HG03139 (cell line): ENCODE results near the gene AGBL1.

ENCODE experiments used
- ATAC-seq: cut with Tn5 transposase; IDR thresholded peaks from one replicate; pipeline ENCODE4 v1.9.1; 2021; ENCODE audit not compliant: unreplicated experiment

The AGBL1 gene

DNA sequence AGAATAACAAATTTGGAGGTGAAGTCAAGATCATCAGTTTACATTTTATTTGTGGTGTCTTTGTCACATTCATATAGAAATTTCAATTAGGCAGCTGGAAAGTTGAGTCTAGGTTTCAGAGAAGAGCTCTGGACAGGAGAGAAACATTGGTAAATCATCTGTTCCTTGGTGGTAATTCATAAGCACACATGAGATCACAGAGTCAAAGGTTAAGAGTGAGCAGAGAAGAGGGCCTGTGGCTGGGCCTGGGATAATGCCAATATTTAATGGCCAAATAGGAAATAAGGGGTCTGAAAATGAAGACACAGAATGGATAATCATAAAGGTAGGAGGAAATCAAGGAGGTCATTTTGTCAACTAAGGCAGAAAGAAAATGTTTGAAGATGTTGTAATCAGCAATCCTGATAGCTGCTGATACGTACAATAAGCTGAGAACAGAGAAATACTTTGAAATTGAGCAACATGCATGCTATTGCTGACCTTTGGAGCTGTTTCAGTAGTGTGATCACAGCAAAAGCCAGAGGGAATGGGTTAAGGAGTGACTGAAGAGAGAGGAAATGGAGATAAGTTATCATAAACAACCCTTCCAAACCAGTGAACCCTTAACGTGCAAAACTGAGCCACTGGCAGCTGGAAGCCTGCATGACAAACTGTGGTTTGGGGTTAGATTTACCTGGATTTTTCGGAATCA lies 692.8 kb downstream of the AGBL1 start:
- ATAC-seq, result no peak

GRCh38 chr15:86773736-86774135 lies 694.1 kb downstream of the AGBL1 start:
- no peak for ATAC-seq

DNA sequence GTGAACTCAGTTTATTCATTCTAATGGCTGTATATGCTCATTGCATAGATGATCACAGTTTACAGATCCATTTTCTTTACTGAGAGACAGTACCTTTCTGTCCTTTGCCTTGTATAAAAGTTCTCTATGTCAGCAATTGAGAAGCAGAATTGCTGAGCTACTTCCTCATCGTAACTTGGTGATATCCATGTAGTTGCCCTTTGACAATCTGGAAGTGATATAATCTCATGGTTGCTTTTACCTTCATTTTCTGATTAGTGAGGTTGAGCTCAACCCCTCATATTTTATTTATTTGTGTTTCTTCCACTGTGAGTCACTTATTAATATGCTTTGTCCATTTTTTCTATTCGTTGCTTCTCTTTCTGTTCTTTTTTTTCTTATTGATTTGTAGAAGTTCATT lies 696.5 kb downstream of the AGBL1 start:
- no peak for ATAC-seq

GRCh38 chr15:86796521-86796920 lies 716.9 kb downstream of the AGBL1 start:
- ATAC-seq, result no peak

DNA sequence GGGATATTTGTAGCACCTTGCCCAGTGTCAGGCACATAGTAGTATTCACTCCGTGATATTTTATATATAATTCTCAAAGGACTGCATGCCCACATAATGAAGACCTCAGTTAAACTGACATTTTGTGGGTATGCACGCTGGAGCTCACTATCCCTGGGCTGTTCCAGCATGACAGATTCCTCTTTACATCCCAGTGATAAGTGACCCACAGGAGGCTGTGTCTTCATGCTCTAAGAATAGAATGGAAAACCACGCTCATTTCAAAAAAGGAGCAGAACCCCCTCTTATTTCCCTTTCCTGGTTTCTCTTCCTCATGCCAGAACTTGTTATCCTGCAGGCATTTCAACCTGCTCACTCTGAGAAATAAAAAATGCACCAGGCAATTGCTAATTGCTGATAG lies 717.5 kb downstream of the AGBL1 start:
- ATAC-seq, result no peak

DNA sequence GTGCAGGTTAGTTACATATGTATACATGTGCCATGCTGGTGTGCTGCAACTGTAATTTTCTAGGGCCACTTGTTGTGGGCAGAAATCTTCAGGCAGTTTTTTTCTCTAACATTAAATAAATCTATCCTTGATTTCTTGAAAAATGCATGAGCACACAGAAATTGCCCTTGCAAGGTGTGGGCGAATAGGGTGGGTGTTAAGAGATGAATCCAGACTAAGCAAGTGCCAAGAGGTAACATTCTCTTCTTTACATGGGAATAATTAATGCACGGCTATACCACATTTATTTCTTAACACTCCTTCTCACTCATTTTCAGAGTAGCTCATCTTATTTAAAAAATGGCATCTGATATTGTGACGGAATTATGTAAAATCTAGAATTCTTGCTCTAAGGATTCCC lies 719.6 kb downstream of the AGBL1 start:
- ATAC-seq, result no peak

GRCh38 chr15:86802244-86802643 lies 722.6 kb downstream of the AGBL1 start:
- ATAC-seq, result no peak

- ATAC-seq, result no peak
Measured at GRCh38 chr15:86804406-86804805, 724.7 kb downstream of the AGBL1 start.

GRCh38 chr15:86810329-86810728 lies 730.7 kb downstream of the AGBL1 start:
- ATAC-seq, result no peak

DNA sequence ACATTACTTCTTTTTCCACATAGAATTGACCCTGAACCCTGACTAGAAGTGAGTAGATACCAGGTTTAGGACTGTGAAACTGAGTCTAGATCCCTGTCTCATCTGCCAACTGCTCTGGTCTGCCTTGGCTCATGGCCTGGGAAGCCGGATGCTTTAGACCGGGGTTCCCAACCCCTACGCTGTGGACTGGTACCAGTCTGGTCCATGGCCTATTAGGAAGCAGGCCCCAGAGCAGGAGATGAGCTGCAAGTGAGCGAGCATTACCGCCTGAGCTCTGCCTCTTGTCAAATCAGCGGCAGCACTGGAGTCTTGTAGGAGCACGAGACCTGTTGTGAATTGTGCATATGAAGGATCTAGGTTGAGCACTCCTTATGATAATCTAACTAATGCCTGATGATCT lies 734.2 kb downstream of the AGBL1 start:
- ATAC-seq, result no peak

DNA sequence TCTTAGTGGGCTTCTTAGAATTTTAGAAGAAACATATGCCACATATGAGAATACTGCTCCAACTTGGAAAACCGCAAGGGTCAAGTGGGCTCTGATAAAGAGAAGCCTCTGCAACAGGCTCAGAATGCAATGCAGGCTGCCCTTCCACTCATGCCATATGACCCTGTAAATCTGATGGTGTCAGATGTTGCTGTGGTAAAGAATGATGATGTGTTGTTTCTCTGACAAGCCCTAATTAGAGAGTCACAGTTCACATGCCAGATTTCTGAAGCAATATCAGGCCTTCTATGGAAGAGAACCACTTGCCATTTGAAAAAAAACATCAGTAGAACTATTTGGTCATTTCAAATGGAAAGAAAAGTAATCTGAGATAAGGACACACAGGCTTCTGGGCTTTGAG lies 749.6 kb downstream of the AGBL1 start:
- ATAC-seq, result no peak

- no peak for ATAC-seq
Measured at GRCh38 chr15:86830304-86830703, 750.6 kb downstream of the AGBL1 start.

GRCh38 chr15:86833595-86833994 lies 753.9 kb downstream of the AGBL1 start:
- no peak for ATAC-seq

DNA sequence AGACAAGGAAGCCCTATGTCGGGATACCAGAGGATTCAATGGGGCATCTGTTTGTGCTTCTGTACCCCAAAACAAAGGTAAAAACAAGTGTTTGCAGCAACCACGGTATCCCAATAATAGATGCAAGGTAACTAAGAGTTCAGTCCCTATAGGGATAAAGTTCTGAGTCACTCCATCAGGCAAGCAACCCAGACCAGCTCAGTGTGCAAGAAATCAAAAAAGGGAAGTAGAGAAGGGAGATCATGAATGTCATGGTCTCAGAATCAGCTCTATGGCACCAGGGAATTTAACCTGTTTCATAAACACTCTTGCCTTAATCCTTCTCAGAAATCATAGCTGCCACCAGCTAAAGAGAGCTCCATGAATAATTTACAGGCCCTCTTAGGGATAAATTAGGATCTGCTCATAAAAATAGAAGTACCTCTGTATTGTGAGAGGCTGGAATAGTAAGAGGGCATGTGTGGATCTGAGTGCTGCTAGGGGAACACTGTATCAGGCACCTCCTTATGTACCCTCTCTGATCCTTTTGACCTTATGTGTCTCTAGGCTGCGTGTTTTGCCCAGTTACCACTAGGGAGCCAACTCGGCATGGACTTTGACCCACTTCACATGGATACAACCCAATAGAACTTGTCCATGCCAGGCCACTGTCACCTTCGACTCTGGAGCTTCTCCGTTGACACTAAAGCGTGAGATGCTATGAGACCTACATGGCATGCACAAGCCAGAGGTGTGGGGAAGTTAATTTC lies 754.6 kb downstream of the AGBL1 start:
- no peak for ATAC-seq

DNA sequence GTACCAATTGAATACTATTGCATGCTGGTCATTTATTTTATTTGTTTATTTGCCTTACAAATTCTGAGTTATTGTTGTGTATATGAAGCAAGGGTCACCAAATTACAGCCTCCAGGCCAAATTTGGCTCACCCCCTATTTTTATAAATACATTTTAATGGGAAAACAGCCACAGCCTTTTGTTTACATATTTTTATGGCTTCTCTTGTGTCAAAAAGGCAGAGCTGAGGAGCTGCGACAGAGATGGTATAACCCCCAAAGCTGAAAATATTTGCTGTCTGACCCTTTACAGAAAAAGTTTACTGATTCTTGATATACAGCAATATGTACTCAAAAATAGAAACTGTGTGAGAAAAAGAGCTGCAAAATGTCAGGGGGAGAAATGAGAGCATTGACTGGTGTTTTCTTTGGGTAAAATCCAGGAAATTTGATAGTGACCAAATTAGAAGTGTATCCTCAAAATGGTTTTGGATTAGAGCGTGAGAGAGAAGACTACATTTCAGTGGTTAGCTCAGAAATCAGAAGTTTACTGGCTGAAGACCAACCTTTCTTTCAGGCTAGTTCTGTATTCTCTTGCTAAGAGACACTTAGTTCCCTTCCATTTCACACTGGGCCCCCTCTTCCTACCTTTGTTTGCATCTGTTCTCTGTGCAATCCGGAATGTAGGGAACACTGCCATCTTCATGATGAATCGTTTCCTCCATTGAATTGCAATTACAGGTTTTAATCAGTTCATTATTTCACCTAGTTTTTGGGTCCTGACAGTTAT lies 757.8 kb downstream of the AGBL1 start:
- no peak for ATAC-seq

GRCh38 chr15:86839502-86839901 lies 759.8 kb downstream of the AGBL1 start:
- ATAC-seq, result no peak

DNA sequence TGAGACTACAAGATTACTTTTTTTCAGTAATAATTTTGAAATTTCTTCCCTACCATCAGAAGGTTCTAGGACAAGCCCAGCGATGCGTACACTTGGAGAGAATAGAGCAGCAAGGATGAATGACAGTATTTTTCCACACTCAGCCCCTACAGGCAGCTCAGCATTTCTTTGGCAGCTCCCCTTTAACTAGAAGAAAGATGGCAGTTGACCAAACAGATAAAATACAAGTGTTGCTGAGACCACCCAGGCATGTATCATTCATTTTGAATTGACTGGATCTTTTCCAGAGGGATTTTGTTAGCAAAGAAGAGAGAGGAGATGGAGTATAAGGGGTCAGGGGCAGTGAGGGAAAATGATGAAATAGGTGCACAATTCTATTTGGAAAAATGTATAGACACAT lies 761.3 kb downstream of the AGBL1 start:
- no peak for ATAC-seq

DNA sequence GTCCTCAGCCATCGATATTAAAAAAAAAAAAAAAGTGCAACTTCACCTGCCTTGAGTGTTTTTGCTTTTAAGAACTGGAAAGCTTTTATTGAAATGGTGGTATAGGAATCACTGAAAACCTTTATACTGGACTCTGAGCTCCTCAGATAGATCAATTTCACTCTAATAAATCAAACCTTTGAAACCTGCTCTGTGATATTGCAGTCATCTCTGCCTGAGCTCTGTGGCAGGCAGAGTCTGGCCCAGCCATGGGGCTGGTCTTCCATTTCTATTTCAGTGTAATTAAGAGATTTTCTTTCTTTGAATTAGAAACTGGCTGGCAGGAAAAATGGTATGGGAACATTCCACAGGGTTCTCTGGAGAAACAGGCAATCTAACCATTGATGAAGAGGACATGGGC lies 762.5 kb downstream of the AGBL1 start:
- no peak for ATAC-seq

GRCh38 chr15:86846036-86846435 lies 766.4 kb downstream of the AGBL1 start:
- ATAC-seq, result no peak

- ATAC-seq, result no peak
Measured at GRCh38 chr15:86849136-86849535, 769.5 kb downstream of the AGBL1 start.

GRCh38 chr15:86849558-86850285 lies 770.1 kb downstream of the AGBL1 start:
- no peak for ATAC-seq
